Keratinocyte (primary cell): ENCODE results near the gene PCNT.

Source experiments
- CTCF ChIP-seq, 3 experiments: IDR thresholded peaks in 1 of 3; conservative IDR thresholded peaks in 1 of 3; optimal IDR thresholded peaks in 1 of 3; 2 replicates in 2 of 3; 3 replicates in 1 of 3; pipeline versions ENCODE3 to v1.5.1; 2011; ENCODE audit warnings: low read length in 3 of 3, mild to moderate bottlenecking in 3 of 3, moderate library complexity in 2 of 3, control low read depth in 1 of 3, inconsistent platforms in 1 of 3; ENCODE audit not compliant: insufficient read depth in 2 of 3; ENCODE audit errors: extremely low read depth in 1 of 3
- EZH2 ChIP-seq: IDR thresholded peaks from one replicate; pipeline ENCODE4 v1.6.1; 2012; ENCODE audit warnings: inconsistent platforms, mild to moderate bottlenecking, low read length, moderate library complexity

GRCh38 chr21:46388896-46389295 is 64.9 kb downstream of the PCNT start:
- TF ChIP-seq CTCF (optimal IDR thresholded peaks at IDR 0.05 in 1 of 3, IDR thresholded peaks at IDR 0.05 in 1 of 3, conservative IDR thresholded peaks at IDR 0.05 in 1 of 3; ENCODE audit: extremely low read depth in 1 of 3, insufficient read depth in 2 of 3, low read length in 3 of 3) (no peak), EZH2 (no peak)
